GM21390 (cell line): ENCODE measurements around the gene THADA.
"Not testable (repeated sequence)": the region's sequence is repeated elsewhere in the genome, so short reads cannot be mapped to it uniquely, and the experiment has no call there.

Source experiments
- ATAC-seq: cut with Tn5 transposase; IDR thresholded peaks from one replicate; pipeline ENCODE4 v1.9.1; 2021; ENCODE audit not compliant: unreplicated experiment

THADA gene

GRCh38 chr2:43448011-43448821 lies 147.6 kb downstream of the THADA start:
- no peak for ATAC-seq

GRCh38 chr2:43446755-43447154 lies 149.1 kb downstream of the THADA start:
- ATAC-seq = not testable (repeated sequence)

DNA sequence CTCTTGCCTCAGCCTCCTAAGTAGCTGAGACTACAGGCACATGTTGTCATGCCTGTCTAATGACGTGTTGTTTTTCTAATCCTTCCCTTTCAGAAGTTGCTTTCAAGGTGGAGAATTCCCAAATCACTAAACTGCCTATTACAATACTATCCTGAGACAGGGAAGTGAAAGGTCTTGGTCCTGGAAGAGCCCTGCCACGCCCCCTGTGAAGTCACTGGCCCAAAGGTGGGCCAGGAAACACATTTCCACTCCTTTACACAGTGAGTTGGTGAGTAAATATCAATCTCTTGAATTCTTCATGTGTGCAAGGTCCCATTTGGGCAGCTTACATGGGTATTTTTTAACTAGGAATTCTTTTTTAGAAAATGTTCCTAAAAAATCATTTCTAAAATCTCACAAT lies 150.1 kb downstream of the THADA start:
- no peak for ATAC-seq

GRCh38 chr2:43444989-43445645 lies 150.7 kb downstream of the THADA start:
- no peak for ATAC-seq

- no peak for ATAC-seq
These were observed 152.6 kb downstream of the THADA start for GRCh38 chr2:43443282-43443681.

DNA sequence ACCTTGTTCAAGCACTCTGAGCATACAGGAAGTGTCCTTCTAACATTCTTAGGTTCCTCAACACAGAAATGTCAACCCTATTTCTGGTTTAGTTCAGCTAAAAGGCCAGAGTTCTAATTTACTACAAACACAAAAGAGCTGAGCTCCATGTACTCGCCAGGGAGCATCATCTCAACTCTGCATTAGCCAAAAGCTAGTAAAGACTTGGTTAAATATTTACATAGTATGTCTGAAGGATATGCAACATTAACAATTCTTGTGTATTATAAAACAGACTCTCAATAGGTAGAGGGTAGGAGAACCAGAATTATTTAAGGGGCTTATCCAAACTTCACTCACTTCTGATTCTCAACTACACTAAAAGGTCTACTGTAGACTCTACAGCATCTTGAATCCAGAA lies 154.6 kb downstream of the THADA start:
- no peak for ATAC-seq

DNA sequence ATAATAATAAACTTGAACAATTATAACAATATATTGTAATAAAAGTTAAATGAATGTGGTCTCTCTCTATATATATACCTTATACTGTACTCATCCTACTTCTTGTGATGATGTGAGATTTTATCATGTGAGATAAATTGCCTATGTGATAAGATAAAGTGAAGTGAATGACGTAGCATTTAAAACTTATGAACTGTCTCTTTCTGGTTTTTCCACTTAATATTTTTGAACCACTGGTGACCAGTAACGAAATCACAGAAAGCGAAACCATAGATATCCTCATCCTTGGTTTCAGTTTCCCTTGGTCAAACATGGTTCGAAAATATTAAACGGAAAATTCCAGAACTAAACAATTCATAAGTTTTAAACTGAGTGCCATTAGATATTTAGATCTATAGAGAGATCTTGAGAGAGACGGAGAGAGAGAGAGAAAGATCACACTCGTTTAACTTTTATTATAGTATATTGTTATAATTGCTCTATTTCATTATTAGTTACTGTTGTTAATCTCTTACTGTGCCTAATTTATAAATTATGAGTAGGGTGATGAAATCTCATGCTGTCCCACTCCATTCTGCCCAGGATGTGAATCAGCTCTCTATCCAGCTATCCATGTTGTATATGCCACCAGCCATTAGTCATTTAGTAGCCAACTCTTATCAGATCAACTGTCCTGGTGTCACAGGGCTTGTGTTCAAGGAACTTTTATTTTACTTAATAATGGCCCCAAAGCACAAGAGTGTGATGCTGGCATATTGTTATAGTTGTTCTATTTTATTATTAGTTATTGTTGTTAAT lies 156.8 kb downstream of the THADA start:
- no peak for ATAC-seq

GRCh38 chr2:43438342-43438741 lies 157.5 kb downstream of the THADA start:
- no peak for ATAC-seq

DNA sequence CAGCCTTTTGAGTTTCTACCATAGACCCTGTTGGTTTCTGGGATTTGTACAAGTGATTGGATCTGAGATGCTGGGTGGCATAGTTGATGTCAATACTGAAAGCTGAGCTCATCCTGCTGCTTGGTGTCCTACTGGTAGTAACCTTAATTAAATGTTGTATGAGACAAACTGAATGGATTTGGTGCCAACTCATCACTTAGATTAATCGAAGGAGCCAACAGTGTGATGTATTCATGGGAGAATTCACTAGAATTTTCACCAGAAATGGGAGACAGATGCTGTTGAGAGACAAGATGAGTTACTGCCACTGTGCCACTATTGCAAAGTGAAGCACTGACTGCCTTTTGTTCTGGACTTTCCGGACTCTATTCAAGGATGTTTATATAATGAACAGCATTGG lies 158.5 kb downstream of the THADA start:
- ATAC-seq = no peak

GRCh38 chr2:43436431-43436830 lies 159.4 kb downstream of the THADA start:
- ATAC-seq = no peak

- no peak for ATAC-seq
These were observed 160.1 kb downstream of the THADA start for GRCh38 chr2:43435746-43436145.

- no peak for ATAC-seq
These were observed 165.3 kb downstream of the THADA start for GRCh38 chr2:43430489-43430888.

DNA sequence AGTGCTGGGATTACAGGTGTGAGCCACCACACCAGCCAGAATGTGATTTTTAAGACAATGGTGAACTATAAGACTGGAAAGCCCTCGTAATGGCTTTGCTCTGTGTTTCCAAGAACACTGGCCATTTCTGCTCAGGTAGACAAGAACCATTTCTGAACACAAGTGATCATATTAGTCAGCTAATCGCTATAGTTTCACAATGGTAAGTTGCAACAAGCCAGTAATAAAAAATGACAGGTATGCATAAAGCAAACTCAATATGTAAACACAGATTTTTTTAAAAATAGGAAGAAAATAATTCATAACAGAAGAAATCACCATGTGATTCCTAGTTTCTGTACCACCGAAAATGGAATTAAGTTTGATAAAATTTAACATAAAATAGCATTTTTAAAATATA lies 166.5 kb downstream of the THADA start:
- ATAC-seq = no peak

DNA sequence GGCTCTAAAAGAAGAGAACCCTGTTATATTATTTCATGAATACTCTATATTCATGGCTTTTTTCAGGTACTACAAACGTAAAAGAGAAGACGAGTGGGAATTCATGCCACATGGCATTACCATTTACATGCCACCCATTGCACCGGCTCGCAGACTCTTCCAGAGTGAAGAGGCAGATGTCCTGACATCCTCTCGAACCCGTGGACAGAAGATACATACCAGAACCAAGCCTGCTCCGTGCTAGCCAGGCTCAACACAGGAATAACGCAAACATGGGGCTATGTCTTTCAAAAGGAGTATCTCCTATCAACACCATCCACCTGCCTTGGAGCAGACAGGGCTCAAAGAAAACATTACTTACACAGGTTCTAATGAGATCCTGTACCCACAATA lies 168.8 kb downstream of the THADA start:
- ATAC-seq = no peak

GRCh38 chr2:43426305-43427031 lies 169.4 kb downstream of the THADA start:
- peak; percentile 87 for ATAC-seq

GRCh38 chr2:43425659-43426058 lies 170.2 kb downstream of the THADA start:
- ATAC-seq = no peak

GRCh38 chr2:43424262-43425207 lies 171.3 kb downstream of the THADA start:
- ATAC-seq = no peak

GRCh38 chr2:43423941-43424261 lies 171.9 kb downstream of the THADA start:
- ATAC-seq = no peak

GRCh38 chr2:43421194-43421593 lies 174.6 kb downstream of the THADA start:
- no peak for ATAC-seq

GRCh38 chr2:43420389-43420801 lies 175.4 kb downstream of the THADA start:
- ATAC-seq = no peak
